ENCODE data around the gene PPFIBP1. TPM values are rescaled to one million over a fixed set of nuclear protein-coding genes. Genes with fewer than 3 reads are reported as not detected.

PPFIBP1 gene
- total and polyA plus RNA-seq, 2 of the 8 experiments (the other 6 are each of a cell fraction or from before 2014, with no cell fraction given) = 7.7 to 31.3 TPM

DNA sequence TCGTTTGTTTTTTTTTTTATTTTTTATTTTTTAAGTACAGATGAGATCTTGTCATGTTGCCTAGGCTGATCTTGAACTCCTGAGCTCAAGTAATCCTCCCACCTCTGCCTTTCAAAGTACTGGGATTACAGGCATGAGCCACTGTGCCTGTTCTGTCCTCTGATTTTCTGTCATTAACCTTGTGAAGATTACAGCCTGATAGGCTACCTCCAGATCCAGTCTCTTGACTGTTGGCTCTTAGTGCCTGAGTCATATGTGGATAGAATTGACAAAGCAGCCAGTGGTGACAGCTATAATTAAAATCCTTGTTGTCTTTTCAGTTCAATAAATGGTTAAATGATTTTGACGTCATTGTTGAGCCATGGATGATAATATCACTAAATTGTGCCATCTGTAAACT is 151.0 kb downstream of the PPFIBP1 start (continued):
- TF ChIP-seq NRF1 (IDR thresholded peaks at IDR 0.05; ENCODE audit: low read depth, low read length) (no peak), FOSL1 (IDR thresholded peaks at IDR 0.05; ENCODE audit: insufficient read depth, low read depth, low read length) (no peak), HDAC6 (IDR thresholded peaks at IDR 0.05; ENCODE audit: low read depth, low read length) (no peak), CHD2 (IDR thresholded peaks at IDR 0.05; ENCODE audit: low read length) (no peak), SP4 (IDR thresholded peaks at IDR 0.05; ENCODE audit: low read length) (no peak), BACH1 (IDR thresholded peaks at IDR 0.05; ENCODE audit: low read length) (no peak), ZNF274 (IDR thresholded peaks at IDR 0.05; ENCODE audit: borderline replicate concordance, extremely low read depth, low read length) (no peak)

Data from H1 (cell line).